ENCODE data around the gene OTOP3. TPM values are rescaled to one million over a fixed set of nuclear protein-coding genes. Genes with fewer than 3 reads are reported as not detected.

Gene OTOP3, protein sequence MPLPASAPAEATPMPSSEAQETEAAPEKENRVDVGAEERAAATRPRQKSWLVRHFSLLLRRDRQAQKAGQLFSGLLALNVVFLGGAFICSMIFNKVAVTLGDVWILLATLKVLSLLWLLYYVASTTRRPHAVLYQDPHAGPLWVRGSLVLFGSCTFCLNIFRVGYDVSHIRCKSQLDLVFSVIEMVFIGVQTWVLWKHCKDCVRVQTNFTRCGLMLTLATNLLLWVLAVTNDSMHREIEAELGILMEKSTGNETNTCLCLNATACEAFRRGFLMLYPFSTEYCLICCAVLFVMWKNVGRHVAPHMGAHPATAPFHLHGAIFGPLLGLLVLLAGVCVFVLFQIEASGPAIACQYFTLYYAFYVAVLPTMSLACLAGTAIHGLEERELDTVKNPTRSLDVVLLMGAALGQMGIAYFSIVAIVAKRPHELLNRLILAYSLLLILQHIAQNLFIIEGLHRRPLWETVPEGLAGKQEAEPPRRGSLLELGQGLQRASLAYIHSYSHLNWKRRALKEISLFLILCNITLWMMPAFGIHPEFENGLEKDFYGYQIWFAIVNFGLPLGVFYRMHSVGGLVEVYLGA
- not detected in 5 replicates for total RNA-seq (2022; extraction: Qiagen RNA extraction)

GRCh38 chr17:74935585-74936469 lies at the start of gene OTOP3:
OTOP3 (plus strand) TSS chr17:74935898; CDS start chr17:74935922, 24 bp downstream.

GRCh38 chr17:74892974-74893911 lies 42.5 kb upstream of the OTOP3 start, which contains the start of gene FADS6:
FADS6 (minus strand) TSS chr17:74893633; CDS start chr17:74893595, 38 bp downstream.

DNA sequence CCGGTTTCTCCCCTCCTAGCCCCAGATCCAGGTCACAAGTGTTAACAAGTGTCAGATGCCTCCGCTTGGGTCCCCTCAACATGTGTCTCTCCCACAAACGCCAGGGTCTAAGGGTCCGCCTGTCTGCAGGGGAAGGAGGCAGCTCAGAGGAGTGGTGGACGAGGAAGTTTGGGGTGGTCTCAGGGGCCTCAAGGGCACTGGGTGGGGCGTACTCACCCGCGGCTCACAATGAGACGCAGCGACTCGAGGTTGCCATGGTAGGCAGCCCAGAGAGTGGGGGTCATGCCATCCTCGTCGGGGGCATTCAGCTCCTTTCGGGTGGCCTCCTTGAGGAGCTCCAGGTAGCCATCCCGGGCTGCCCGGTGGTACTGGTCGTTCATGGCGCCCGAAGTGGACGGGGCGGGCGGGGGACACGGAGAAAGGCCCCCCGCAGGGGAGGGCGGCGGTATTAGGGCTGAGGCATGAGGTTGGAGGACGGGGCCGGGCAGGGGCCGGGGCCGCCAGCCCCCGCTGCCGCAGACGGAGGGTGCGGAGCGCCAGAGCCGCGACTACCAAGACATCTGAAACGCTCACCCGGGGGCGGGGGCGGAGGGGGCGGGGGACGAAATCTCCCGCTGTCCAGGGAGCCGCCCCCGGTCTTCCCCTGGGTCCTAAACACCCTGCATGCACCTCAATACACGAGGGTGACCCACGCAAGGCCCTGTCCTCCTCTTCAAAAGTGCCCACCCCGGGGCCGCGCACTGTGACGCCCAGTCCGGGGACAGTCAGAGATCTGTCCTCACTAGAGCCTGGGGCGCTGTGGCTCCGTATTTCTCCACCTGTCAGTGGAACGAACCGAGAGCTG lies 12.8 kb upstream of the OTOP3 start, which contains the start of gene USH1G:
USH1G (minus strand) TSS at position 562 of the 844 bp plus-strand sequence; CDS start at position 380, 182 bp downstream.

GRCh38 chr17:74924250-74924948 lies 11.3 kb upstream of the OTOP3 start, which contains the start of gene OTOP2:
OTOP2 (plus strand) TSS chr17:74924273; CDS start chr17:74924633, 360 bp downstream.

DNA sequence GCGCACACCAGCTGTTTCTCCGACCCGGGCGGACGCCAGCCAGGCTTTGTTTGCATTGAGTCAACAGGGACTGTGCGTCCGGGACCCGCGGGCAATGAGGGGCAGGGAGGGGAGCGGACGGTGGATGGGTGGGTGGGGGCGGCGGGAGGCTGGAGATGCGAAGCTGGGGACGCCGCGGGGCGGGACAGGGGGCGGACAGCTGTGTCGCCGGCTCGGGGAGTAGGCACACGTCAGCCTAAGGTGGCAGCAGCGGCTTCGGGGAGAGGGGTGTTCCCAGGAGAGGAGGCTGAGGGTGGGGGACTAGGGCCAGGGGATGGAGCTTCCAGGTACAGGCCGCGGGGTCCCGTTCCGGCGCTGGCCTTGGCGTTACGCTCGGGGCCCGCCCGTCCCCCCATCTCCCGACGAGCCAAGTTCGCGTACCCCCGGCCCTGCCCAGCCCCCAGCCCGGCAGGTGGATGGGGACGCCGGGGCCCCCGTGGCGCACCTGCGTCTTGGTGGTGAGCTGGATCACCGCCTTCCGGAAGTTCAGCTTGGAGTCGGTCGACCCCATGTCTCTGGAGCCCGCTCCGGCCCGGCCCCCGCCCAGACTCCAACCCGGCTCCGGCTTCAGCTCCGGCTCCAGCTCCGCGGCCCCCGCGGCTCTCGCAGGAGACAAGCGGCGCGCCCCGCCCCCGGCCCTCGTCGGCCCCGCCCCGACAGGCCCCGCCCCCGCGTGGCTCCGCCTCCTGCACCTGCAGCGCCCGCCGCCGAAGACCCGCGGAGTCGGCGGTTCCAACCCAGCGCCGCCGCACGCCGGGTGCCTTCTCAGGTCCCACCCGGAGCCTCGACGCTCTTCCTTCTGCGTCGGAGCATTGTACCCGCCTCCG lies 36.6 kb downstream of the OTOP3 start, which contains the start of gene HID1:
HID1 (minus strand) TSS at position 653 of the 866 bp plus-strand sequence; CDS start at position 550, 103 bp downstream.

GRCh38 chr17:74987418-74987908 lies 51.8 kb downstream of the OTOP3 start, which contains the start of gene CDR2L:
CDR2L (plus strand) TSS chr17:74987632; CDS start chr17:74988044, 412 bp downstream.

Other genes with a start within 250 kb of the OTOP3 start
- gene CD300LF, start 223.0 kb upstream of the OTOP3 start, total RNA-seq (2022; extraction: Qiagen RNA extraction), result not detected in 5 replicates
- gene RAB37, start 198.6 kb upstream of the OTOP3 start, total RNA-seq (2022; extraction: Qiagen RNA extraction), result 0.87 to 1.4 TPM (median 1.2 TPM) in 5 replicates
- gene NHERF1, start 187.3 kb upstream of the OTOP3 start, total RNA-seq (2022; extraction: Qiagen RNA extraction), result 35.6 to 44.7 TPM (median 41.4 TPM) in 5 replicates
- gene NAT9, start 159.6 kb upstream of the OTOP3 start, total RNA-seq (2022; extraction: Qiagen RNA extraction), result 48.3 to 56.2 TPM (median 54.1 TPM) in 5 replicates
- gene GRIN2C, start 76.0 kb upstream of the OTOP3 start, total RNA-seq (2022; extraction: Qiagen RNA extraction), result 0.11 to 0.43 TPM (median 0.23 TPM) in 5 replicates
- gene FDXR, start 62.9 kb upstream of the OTOP3 start, total RNA-seq (2022; extraction: Qiagen RNA extraction), result 51.5 to 73.4 TPM (median 61.4 TPM) in 5 replicates
- gene FADS6, start 42.3 kb upstream of the OTOP3 start, total RNA-seq (2022; extraction: Qiagen RNA extraction), result not detected in 5 replicates
- gene USH1G, start 12.6 kb upstream of the OTOP3 start, total RNA-seq (2022; extraction: Qiagen RNA extraction), result 0.06 to 0.13 TPM (median 0.11 TPM) in 5 replicates
- gene OTOP2, start 11.6 kb upstream of the OTOP3 start, total RNA-seq (2022; extraction: Qiagen RNA extraction), result 0.05 to 0.06 TPM in 2 of 5 replicates, not detected in the others
- gene HID1, start 36.9 kb downstream of the OTOP3 start, total RNA-seq (2022; extraction: Qiagen RNA extraction), result 13.2 to 20.3 TPM (median 19.5 TPM) in 5 replicates
- 72.0 to 93.7 TPM (median 89.5 TPM) in 5 replicates for gene CDR2L, start 51.7 kb downstream of the OTOP3 start, total RNA-seq (2022; extraction: Qiagen RNA extraction)
- 69.5 to 86.3 TPM (median 76.3 TPM) in 5 replicates for gene MRPL58, start 76.8 kb downstream of the OTOP3 start, total RNA-seq (2022; extraction: Qiagen RNA extraction)
- gene ATP5PD, start 111.1 kb downstream of the OTOP3 start, total RNA-seq (2022; extraction: Qiagen RNA extraction), result 481 to 554 TPM (median 491 TPM) in 5 replicates
- gene KCTD2, start 111.3 kb downstream of the OTOP3 start, total RNA-seq (2022; extraction: Qiagen RNA extraction), result 30.4 to 32.3 TPM (median 30.9 TPM) in 5 replicates
- gene SLC16A5, start 152.1 kb downstream of the OTOP3 start, total RNA-seq (2022; extraction: Qiagen RNA extraction), result 23.0 to 32.9 TPM (median 30.2 TPM) in 5 replicates
- 16.2 to 20.4 TPM (median 17.2 TPM) in 5 replicates for gene ARMC7, start 174.1 kb downstream of the OTOP3 start, total RNA-seq (2022; extraction: Qiagen RNA extraction)
- gene NT5C, start 195.8 kb downstream of the OTOP3 start, total RNA-seq (2022; extraction: Qiagen RNA extraction), result 80.5 to 130 TPM (median 129 TPM) in 5 replicates
- 717 to 784 TPM (median 726 TPM) in 5 replicates for gene JPT1, start 218.6 kb downstream of the OTOP3 start, total RNA-seq (2022; extraction: Qiagen RNA extraction)
- 311 to 373 TPM (median 352 TPM) in 5 replicates for gene SUMO2, start 247.1 kb downstream of the OTOP3 start, total RNA-seq (2022; extraction: Qiagen RNA extraction)

Measured in A549 treated with AZD2906 at 1 μM for 4 hours (cell line).